ENCODE data around the gene LACTB. TPM values are rescaled to one million over a fixed set of nuclear protein-coding genes. Genes with fewer than 3 reads are reported as not detected.

The LACTB gene
- total and polyA plus RNA-seq, 5 donors from 2014 or later = 7.5 to 11.8 (median 8.5) TPM

DNA sequence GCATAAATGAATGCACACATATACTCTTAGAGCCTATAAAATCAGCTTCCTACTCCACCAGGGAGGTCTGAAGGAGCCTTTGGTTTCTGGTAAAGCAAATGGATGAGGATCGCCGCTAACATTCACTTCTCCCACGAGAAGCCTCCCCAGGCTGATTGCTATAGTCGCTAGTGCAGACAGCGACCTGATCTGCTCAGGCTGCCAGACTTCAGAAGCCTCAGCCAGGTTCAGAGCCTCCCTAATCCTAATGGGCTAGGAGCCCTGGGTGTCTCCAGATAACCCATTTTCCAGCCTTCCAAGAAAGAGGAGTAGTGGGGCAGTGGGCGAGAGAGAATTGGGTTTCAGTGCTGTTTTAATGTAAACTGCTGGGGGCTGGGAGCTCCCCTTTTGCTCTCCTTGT lies 43.7 kb upstream of the LACTB start:
- Histone ChIP-seq H3K27me3 (ENCODE audit: control insufficient read depth, insufficient read depth, low read length) (no peaks in the 10 kb centered on the region), H3K9me3 (ENCODE audit: control insufficient read depth in 2 of 2, low read length in 2 of 2) (no peaks in the 10 kb centered on the region), H3K4me1 (ENCODE audit: control insufficient read depth, insufficient read depth, low read length, poor library complexity, severe bottlenecking) (no peaks in the 10 kb centered on the region), H3K36me3 (ENCODE audit: control insufficient read depth, insufficient read depth, low read length) (no peaks in the 10 kb centered on the region), H3K27ac (ENCODE audit: insufficient read depth, low read length, poor library complexity, severe bottlenecking) (no peak overlapping the region), H3K4me3 (ENCODE audit: low read depth, low read length) (no peak overlapping the region)
- Mint-ChIP-seq H3K9me3 (no peaks in the 10 kb centered on the region), H3K4me1 (no peaks in the 10 kb centered on the region), H3K27me3 (peaks cover 17% of the 10 kb centered on the region), H3K36me3 (no peaks in the 10 kb centered on the region), H3K27ac (no peak overlapping the region), H3K4me3 (no peak overlapping the region)
- ATAC-seq (ENCODE audit: low read depth in 2 of 2) (no peak), DNase-seq (no peak)

GRCh38 chr15:63079947-63080626 lies 41.6 kb upstream of the LACTB start:
- Histone ChIP-seq H3K9me3 (ENCODE audit: control insufficient read depth in 2 of 2, low read length in 2 of 2) (no peaks in the 10 kb centered on the region), H3K4me3 (ENCODE audit: low read depth, low read length) (no peak overlapping the region), H3K4me1 (ENCODE audit: control insufficient read depth, insufficient read depth, low read length, poor library complexity, severe bottlenecking) (no peaks in the 10 kb centered on the region), H3K27ac (ENCODE audit: insufficient read depth, low read length, poor library complexity, severe bottlenecking) (no peak overlapping the region), H3K27me3 (ENCODE audit: control insufficient read depth, insufficient read depth, low read length) (no peaks in the 10 kb centered on the region), H3K36me3 (ENCODE audit: control insufficient read depth, insufficient read depth, low read length) (no peaks in the 10 kb centered on the region)
- peaks cover 17% of the 10 kb centered on the region for H3K27me3 Mint-ChIP-seq
- H3K9me3 Mint-ChIP-seq = no peaks in the 10 kb centered on the region
- DNase-seq (no peak), ATAC-seq (ENCODE audit: low read depth in 2 of 2) (no peak)
- no peaks in the 10 kb centered on the region for H3K4me1 Mint-ChIP-seq
- H3K36me3 Mint-ChIP-seq = no peaks in the 10 kb centered on the region
- H3K4me3 Mint-ChIP-seq = no peak overlapping the region
- H3K27ac Mint-ChIP-seq = no peak overlapping the region

GRCh38 chr15:63080634-63081250 lies 40.9 kb upstream of the LACTB start:
- Mint-ChIP-seq H3K27ac (no peak overlapping the region), H3K4me3 (no peak overlapping the region), H3K4me1 (no peaks in the 10 kb centered on the region), H3K36me3 (no peaks in the 10 kb centered on the region), H3K9me3 (no peaks in the 10 kb centered on the region), H3K27me3 (peaks cover 17% of the 10 kb centered on the region)
- Histone ChIP-seq H3K4me1 (ENCODE audit: control insufficient read depth, insufficient read depth, low read length, poor library complexity, severe bottlenecking) (no peaks in the 10 kb centered on the region), H3K4me3 (ENCODE audit: low read depth, low read length) (no peak overlapping the region), H3K27me3 (ENCODE audit: control insufficient read depth, insufficient read depth, low read length) (no peaks in the 10 kb centered on the region), H3K9me3 (ENCODE audit: control insufficient read depth in 2 of 2, low read length in 2 of 2) (no peaks in the 10 kb centered on the region), H3K27ac (ENCODE audit: insufficient read depth, low read length, poor library complexity, severe bottlenecking) (no peak overlapping the region), H3K36me3 (ENCODE audit: control insufficient read depth, insufficient read depth, low read length) (no peaks in the 10 kb centered on the region)
- DNase-seq (no peak), ATAC-seq (ENCODE audit: low read depth in 2 of 2) (no peak)

- no peaks in the 10 kb centered on the region for H3K36me3 Mint-ChIP-seq
- no peaks in the 10 kb centered on the region for H3K4me1 Mint-ChIP-seq
- peaks cover 12% of the 10 kb centered on the region for H3K27me3 Mint-ChIP-seq
- H3K27me3 ChIP-seq (ENCODE audit: control insufficient read depth, insufficient read depth, low read length) = no peaks in the 10 kb centered on the region
- no peaks in the 10 kb centered on the region for H3K36me3 ChIP-seq (ENCODE audit: control insufficient read depth, insufficient read depth, low read length)
- DNase-seq (no peak), ATAC-seq (ENCODE audit: low read depth in 2 of 2) (no peak)
- no peaks in the 10 kb centered on the region for H3K9me3 Mint-ChIP-seq
- H3K27ac ChIP-seq (ENCODE audit: insufficient read depth, low read length, poor library complexity, severe bottlenecking) = no peak overlapping the region
- H3K27ac Mint-ChIP-seq = no peak overlapping the region
- H3K4me3 Mint-ChIP-seq = no peak overlapping the region
- H3K4me3 ChIP-seq (ENCODE audit: low read depth, low read length) = no peak overlapping the region
- H3K9me3 ChIP-seq (ENCODE audit: control insufficient read depth in 2 of 2, low read length in 2 of 2) = no peaks in the 10 kb centered on the region
- no peaks in the 10 kb centered on the region for H3K4me1 ChIP-seq (ENCODE audit: control insufficient read depth, insufficient read depth, low read length, poor library complexity, severe bottlenecking)
Observed at GRCh38 chr15:63082366-63082765, 39.3 kb upstream of the LACTB start.

DNA sequence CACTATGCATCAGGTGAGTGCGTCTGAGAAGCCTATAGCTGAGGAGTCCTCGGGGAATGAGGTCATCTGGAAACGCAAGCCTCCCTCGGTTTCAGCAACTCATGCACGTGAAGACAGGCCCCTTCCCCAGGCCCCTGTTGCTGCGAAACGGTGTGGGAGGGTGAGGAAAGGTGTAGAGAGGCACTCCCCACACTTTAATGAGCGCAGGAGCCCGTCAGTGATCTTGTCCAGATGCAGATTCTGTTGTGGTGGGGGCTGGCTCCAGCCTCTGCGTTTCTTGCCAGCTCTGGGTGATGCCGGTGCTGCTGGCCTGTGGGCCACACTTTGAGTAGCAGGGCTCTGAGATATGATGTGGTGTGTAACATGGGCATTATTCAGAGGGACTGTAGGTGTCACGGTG lies 38.6 kb upstream of the LACTB start:
- no peak for ATAC-seq (ENCODE audit: low read depth in 2 of 2)
- Mint-ChIP-seq H3K27ac (no peak overlapping the region), H3K36me3 (no peaks in the 10 kb centered on the region), H3K27me3 (peaks cover 12% of the 10 kb centered on the region), H3K4me3 (no peak overlapping the region), H3K9me3 (no peaks in the 10 kb centered on the region), H3K4me1 (no peaks in the 10 kb centered on the region)
- H3K27ac ChIP-seq (ENCODE audit: insufficient read depth, low read length, poor library complexity, severe bottlenecking) = no peak overlapping the region
- H3K4me1 ChIP-seq (ENCODE audit: control insufficient read depth, insufficient read depth, low read length, poor library complexity, severe bottlenecking) = no peaks in the 10 kb centered on the region
- no peak overlapping the region for H3K4me3 ChIP-seq (ENCODE audit: low read depth, low read length)
- H3K27me3 ChIP-seq (ENCODE audit: control insufficient read depth, insufficient read depth, low read length) = no peaks in the 10 kb centered on the region
- H3K36me3 ChIP-seq (ENCODE audit: control insufficient read depth, insufficient read depth, low read length) = no peaks in the 10 kb centered on the region
- no peaks in the 10 kb centered on the region for H3K9me3 ChIP-seq (ENCODE audit: control insufficient read depth in 2 of 2, low read length in 2 of 2)
- no peak for DNase-seq

DNA sequence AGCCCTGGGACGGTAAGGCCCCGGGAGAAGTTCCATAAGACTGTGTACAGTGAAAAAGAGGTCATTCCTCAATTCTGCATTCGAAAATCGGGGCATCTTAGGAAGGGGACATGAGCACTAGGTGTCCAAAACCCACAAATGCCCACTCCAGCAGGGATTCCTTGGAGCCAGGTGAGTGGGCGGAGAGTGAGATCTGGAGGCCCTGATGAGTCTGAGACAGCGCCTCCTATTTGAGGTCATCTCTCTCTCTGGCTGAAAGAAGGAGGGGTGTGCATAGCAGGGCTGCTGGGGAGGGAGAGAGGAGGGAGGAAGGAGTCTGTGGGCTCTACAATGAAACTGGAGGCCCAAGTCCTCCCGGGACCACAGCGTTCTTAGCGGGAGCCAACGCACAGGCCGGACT lies 38.1 kb upstream of the LACTB start:
- H3K9me3 Mint-ChIP-seq = no peaks in the 10 kb centered on the region
- H3K36me3 Mint-ChIP-seq = no peaks in the 10 kb centered on the region

DNA sequence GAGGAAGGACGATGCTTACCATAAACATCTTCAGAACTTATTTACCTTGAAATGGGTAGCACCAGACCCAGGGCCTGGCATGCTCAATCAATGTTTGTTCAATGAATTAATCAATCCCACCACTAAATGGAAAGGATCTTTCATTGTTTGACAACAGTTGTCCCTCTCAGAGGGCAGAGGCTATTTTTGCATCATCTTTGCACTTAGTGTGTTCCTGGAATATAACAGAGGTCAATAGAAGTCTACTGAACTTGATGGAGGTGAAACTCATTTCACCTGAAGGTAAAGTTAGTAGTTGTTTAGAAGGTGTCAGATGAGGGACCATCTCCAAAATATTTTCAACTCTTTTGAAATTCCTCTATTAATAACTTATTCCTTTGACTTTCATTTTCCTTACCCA lies 36.9 kb upstream of the LACTB start:
- Mint-ChIP-seq H3K4me1 (no peaks in the 10 kb centered on the region), H3K4me3 (no peak overlapping the region), H3K9me3 (no peaks in the 10 kb centered on the region), H3K36me3 (no peaks in the 10 kb centered on the region), H3K27ac (no peak overlapping the region), H3K27me3 (peaks cover 6% of the 10 kb centered on the region)
- no peaks in the 10 kb centered on the region for H3K4me1 ChIP-seq (ENCODE audit: control insufficient read depth, insufficient read depth, low read length, poor library complexity, severe bottlenecking)
- H3K9me3 ChIP-seq (ENCODE audit: control insufficient read depth in 2 of 2, low read length in 2 of 2) = no peaks in the 10 kb centered on the region
- no peaks in the 10 kb centered on the region for H3K27me3 ChIP-seq (ENCODE audit: control insufficient read depth, insufficient read depth, low read length)
- ATAC-seq (ENCODE audit: low read depth in 2 of 2) (no peak), DNase-seq (no peak)
- no peak overlapping the region for H3K4me3 ChIP-seq (ENCODE audit: low read depth, low read length)
- no peak overlapping the region for H3K27ac ChIP-seq (ENCODE audit: insufficient read depth, low read length, poor library complexity, severe bottlenecking)
- no peaks in the 10 kb centered on the region for H3K36me3 ChIP-seq (ENCODE audit: control insufficient read depth, insufficient read depth, low read length)

More for the DNA sequence above, 38.1 kb upstream of the LACTB start:
- ATAC-seq (ENCODE audit: low read depth in 2 of 2) (no peak), DNase-seq (no peak)
- no peak overlapping the region for H3K27ac Mint-ChIP-seq
- H3K27me3 ChIP-seq (ENCODE audit: control insufficient read depth, insufficient read depth, low read length) = no peaks in the 10 kb centered on the region
- no peaks in the 10 kb centered on the region for H3K9me3 ChIP-seq (ENCODE audit: control insufficient read depth in 2 of 2, low read length in 2 of 2)
- H3K36me3 ChIP-seq (ENCODE audit: control insufficient read depth, insufficient read depth, low read length) = no peaks in the 10 kb centered on the region
- no peak overlapping the region for H3K4me3 Mint-ChIP-seq
- no peaks in the 10 kb centered on the region for H3K4me1 Mint-ChIP-seq
- H3K4me3 ChIP-seq (ENCODE audit: low read depth, low read length) = no peak overlapping the region
- H3K4me1 ChIP-seq (ENCODE audit: control insufficient read depth, insufficient read depth, low read length, poor library complexity, severe bottlenecking) = no peaks in the 10 kb centered on the region
- no peak overlapping the region for H3K27ac ChIP-seq (ENCODE audit: insufficient read depth, low read length, poor library complexity, severe bottlenecking)
- H3K27me3 Mint-ChIP-seq = peaks cover 10% of the 10 kb centered on the region

- Histone ChIP-seq H3K27me3 (ENCODE audit: control insufficient read depth, insufficient read depth, low read length) (no peaks in the 10 kb centered on the region), H3K4me1 (ENCODE audit: control insufficient read depth, insufficient read depth, low read length, poor library complexity, severe bottlenecking) (no peaks in the 10 kb centered on the region), H3K27ac (ENCODE audit: insufficient read depth, low read length, poor library complexity, severe bottlenecking) (no peak overlapping the region), H3K36me3 (ENCODE audit: control insufficient read depth, insufficient read depth, low read length) (no peaks in the 10 kb centered on the region), H3K9me3 (ENCODE audit: control insufficient read depth in 2 of 2, low read length in 2 of 2) (no peaks in the 10 kb centered on the region), H3K4me3 (ENCODE audit: low read depth, low read length) (no peak overlapping the region)
- no peaks in the 10 kb centered on the region for H3K36me3 Mint-ChIP-seq
- H3K4me3 Mint-ChIP-seq = no peak overlapping the region
- ATAC-seq (ENCODE audit: low read depth in 2 of 2) = no peak
- no peak for DNase-seq
- H3K27me3 Mint-ChIP-seq = peaks cover 6% of the 10 kb centered on the region
- H3K9me3 Mint-ChIP-seq = no peaks in the 10 kb centered on the region
- no peak overlapping the region for H3K27ac Mint-ChIP-seq
- no peaks in the 10 kb centered on the region for H3K4me1 Mint-ChIP-seq
Observed at GRCh38 chr15:63085289-63085688, 36.4 kb upstream of the LACTB start.
